NK-92 (cell line): ENCODE measurements around the gene EXOC6.
"Not testable (repeated sequence)": the region's sequence is repeated elsewhere in the genome, so short reads cannot be mapped to it uniquely, and the experiment has no call there.

Source experiments
- DNase-seq: peaks from one replicate; lab custom pipeline; 2025; ENCODE audit not compliant: unreplicated experiment; lab: John Stamatoyannopoulos, UW

The EXOC6 gene

DNA sequence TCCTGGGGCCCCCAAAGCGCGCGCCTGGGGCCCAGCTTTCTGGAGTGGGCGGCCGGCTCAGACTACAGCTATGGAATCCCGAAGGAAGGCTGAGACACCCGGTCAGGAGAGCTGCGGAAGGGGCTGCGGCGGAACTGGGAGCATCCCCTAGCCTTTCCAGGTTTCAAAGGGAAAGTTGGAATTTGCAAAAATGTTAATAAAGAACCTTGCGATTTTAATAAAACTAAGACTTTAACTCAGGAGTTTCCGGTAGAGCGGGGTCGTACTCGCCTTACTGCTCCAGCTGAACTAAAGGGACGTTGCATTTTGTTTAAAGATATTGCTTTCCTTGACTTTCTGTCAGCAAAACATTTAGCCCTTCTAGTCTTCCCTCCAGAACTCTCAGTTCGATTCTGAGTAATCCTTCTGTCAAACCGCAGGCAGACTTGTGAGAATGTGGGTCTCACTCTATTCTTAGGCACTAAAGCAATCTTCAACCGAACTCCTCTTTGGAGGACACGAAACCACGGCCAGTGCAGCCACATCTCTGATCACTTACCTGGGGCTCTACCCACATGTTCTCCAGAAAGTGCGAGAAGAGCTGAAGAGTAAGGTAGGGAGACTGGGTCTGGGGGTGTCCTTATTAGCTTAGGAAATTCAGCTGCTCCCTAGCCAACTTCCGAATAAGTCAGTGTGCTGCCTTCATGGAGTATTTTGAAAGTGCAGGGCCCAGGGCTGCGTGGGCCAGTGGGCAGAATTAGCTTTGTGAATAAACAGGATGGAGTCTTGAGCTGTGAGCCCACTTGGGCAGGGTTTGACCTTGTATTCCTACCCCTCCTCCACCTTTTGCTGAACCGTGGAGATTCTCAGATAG, 227.3 kb downstream of the EXOC6 start:
- DNase-seq: no peak

DNA sequence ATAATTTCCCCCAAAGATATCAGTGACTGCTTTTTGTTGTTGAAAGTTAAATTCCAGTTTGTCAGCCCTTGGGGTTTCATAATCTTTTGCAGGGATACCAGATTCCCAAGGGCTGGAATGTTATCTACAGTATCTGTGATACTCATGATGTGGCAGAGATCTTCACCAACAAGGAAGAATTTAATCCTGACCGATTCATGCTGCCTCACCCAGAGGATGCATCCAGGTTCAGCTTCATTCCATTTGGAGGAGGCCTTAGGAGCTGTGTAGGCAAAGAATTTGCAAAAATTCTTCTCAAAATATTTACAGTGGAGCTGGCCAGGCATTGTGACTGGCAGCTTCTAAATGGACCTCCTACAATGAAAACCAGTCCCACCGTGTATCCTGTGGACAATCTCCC, 228.6 kb downstream of the EXOC6 start:
- no peak for DNase-seq

DNA sequence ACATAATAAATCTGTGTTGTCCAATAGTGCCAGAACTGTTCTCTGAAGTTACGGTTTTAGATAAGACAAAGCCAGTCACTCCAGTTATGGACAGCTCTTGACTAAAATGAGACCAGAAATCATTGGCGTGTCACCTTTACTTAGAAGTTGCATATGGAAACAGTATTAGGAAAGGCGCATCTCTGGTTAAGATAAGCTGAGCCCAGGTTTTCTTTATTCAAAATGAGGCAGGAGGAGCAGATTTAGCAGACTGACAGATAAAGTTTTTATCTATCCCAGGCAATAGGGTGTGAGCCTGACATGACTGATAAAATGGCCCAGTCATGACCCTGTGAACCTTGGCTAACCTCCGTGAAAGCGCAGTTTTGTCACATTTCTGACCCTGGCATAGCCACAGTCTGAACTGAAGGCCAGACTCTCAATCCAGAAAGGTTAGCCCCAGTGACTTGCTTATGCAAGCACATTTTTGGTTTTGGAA, 229.6 kb downstream of the EXOC6 start:
- no peak for DNase-seq

DNA sequence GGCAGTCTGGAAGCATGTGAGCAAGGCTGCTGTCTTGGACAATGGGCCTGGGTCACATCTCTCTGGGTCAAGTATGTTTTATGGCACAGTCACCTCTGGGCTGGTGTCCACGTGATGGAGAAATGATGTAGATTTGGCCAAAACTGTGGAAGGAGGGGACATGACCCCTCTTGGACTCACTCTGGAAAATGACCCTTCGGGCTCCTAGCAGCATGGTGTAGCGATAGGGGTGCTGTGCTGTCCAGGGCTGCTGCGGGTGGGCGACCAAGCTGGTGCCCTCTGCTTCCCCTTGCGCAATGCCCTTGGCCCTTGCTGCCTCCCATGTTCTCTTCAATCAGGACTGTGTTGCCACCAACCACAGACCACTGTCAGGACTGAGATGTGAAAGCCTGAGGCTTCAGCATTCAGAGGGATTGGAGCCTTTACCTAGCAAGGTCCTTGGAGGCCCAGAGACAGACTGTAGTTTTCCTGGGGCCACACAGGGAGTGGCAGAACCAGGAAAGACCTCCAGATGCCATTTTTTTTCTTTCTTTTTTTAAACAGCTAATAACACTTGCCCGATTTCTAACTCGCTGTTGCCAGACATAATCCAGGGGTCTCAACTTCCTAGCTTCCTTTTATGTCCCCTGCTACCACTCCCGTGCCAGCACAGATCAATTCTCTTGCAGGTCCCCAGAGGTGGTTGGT, 231.5 kb downstream of the EXOC6 start:
- DNase-seq: no peak

DNA sequence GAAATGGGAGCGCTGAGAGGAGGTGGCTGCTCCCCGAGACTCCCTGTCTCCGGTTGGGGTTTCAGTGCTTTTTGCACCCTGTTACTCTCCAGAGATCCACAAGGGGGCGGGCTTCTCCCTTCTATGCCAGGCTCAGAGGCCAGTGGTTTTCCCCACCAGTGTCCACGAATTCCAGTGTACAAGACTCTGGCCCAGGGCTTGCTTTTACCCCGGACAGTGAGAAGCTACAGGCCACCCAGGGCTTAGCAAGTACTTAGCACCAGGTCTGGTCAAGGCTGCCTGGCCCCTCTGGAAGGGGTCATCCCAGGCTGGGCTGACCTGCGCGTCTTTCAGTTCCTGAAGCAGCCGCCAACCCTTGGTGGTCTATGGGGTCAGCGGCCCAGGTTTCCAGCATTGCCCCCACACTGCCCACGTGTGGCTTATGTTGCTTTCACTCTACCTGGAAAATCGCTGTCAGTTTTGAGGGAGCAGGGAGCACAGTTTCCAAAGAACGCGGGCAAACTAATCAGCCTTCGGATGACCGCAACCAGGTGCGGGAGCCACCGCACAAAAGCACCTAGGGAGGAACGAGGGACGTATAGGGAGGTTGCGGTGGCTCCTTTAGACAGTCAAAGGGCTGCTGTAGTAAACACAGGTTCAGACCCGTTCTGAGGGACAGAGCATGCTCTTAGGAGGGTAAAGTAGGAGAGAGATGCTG, 232.2 kb downstream of the EXOC6 start:
- no peak for DNase-seq

DNA sequence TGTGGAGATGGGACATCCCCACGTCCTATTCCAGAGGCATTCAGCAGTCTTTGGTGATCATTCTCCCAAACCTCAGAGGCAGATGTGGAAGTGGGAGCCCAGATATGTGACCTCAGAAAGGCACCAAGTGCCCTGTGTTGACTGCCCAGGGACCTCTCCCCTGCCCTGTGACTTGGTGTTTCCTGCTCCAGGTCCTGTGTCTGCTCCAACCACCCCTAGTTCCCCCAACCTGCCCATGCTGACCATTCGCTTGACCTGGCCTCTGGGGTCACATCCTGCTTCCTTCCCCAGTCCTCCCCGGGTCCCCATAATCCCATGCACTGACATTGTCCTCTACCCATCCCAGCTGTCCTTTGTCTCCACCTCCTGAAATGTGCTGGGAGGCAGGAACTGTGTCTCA, 233.0 kb downstream of the EXOC6 start:
- no peak for DNase-seq

DNA sequence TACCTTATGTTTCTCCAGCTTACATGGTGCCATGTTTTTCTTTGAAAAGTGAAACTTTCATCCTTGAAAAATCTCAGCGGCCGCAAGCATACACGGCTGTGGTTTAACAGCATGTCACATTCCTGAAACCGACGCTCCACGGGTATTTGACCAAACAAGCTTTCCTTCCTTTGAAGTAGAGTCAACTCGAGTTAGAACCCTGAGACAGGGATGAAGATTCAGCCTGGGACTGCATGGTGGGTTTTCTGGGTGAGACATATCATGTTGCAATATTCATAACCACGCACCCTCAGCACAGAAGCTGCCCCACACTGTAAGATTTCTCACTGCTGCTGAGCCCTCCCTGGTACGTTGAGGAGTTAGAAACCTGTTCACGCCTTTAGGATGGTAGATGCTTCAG, 233.5 kb downstream of the EXOC6 start:
- no peak for DNase-seq

DNA sequence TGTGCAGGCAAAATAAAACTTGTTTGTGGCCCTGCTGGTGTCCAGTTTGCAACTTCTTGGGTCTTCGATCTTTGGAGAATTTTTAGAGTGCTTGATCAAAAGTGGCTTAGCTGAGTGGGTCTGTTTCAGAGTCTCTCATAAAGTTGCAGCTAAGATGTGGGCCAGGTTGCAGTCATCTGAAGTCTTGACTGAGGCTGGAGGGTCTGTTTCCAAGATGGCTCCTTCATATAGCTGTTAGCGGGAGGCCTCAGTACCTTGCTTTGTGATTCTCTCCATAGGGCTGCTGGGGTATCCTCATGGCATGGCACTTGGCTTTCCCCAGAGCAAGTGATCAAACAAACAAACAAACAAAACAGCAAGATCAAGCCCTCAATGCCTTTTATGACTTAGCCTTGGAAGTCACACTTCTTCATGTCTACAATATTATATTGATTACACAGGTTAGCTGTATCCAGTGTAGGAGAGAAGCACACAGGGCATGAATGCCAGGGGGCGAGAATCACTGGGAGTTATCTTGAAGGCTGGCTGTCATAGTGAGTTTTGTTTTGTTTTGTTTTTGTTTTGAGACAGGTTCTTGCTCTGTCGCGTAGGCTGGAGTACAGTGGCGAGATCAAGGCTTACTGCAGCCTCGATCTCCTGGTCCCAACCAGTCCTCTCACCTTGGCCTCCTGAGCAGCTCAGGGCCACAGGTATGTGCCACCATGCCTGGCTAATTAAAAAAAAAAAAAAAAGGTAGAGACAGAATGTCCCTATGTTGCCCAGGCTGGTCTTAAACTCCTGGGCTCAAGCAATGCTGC, 235.6 kb downstream of the EXOC6 start:
- no peak for DNase-seq

DNA sequence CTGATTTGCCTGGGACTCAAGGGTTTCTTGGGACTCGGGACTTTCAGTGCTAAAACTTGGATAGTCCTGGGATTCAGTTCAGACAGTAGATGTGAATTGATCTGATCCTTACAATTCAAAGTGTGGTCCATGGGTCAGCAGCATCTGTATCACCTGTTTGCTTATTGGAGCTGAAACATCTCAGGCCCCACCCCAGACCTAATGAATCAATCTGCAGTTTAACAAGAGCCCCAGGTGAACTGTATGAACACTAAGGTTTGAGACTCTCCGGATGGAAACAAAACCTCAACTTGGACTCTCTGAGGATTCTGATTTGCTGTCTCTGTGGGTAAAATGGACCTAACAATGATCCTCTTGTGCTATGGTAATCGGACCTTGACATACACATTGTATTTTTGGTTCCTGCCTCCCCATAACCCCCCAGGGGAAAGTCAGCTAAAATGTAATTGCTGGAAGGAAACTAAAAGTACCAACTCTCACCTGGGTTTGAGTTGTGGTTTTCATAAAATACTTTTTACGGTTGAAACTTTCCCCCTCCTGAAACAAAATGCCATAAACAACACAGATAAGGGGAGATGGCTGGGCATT, 237.0 kb downstream of the EXOC6 start:
- DNase-seq: no peak

DNA sequence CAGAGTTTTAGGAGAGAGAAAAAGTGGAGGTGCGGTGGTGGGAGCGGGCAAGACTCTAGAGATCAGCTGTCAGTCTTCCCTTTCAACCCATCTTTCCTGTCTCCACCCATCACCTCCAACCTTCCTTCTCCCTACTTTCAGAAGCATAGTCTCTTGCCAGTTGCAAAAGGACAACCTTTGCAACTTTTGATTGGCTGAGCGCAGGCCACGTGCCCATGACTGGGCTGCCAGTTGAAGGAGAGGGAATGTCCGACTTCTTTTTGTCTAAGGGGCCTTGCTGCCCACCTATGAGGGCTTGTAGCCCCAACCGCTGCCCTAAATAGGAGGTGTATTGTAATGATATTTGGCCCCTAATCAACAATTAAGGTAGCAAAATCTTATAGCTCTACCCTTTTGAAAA, 238.0 kb downstream of the EXOC6 start:
- DNase-seq: no peak

DNA sequence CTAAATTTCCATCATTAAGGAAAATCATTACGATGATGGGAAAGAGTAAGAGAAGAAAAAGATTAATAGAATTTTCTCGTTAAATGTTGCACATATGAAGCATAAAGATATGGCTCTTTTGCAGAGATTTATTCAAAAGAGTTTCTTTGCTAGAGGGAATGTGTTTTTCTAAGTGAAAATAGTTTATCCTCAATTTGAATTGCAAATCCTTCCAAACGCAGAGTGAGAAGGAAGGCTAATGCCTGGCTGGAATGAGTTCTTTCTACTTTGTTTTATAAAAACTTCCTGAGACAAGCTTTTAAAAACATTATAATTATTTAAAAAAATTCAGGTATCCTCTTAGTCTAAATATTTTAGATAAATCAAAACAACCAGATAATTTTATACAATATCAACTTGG, 239.5 kb downstream of the EXOC6 start:
- DNase-seq: no peak

DNA sequence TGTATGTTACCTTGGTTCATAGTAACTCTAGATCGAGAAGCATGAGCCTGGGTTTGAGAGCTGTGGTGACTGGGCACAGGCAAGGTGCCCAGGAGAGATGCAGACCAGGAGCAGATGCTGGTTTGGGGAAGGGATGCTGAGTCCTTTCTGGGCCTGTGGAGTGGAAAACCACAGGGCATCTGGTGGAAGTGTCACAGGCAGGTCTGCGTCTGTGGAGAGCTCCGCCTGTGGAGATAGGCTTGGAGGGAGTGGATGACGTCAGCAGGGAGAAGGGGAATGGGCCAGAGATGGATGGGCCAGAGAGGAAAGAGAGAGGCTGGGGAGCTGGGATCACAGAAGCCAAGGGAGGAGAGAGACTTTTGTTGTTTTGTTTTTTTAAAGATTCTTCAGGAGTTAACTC, 240.1 kb downstream of the EXOC6 start:
- DNase-seq: no peak

DNA sequence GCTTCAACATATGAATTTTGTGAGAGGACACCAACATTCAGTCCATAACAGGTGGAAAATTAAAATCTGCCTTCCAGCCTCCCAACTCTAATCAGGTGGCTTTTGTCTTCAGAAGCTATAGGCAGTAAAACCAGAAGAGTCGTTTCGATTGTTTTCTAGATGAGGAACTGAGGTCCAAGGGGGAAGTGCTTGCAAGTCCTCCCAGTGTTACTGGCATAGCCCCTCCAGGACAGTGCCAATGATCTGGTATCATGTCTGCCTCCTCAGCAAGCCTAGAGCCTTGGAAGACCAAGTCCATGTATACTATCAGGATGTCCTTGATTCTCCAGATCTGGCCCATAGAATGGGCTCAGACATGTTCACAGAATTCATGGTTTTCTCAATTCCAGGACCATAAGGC, 242.3 kb downstream of the EXOC6 start:
- no peak for DNase-seq

DNA sequence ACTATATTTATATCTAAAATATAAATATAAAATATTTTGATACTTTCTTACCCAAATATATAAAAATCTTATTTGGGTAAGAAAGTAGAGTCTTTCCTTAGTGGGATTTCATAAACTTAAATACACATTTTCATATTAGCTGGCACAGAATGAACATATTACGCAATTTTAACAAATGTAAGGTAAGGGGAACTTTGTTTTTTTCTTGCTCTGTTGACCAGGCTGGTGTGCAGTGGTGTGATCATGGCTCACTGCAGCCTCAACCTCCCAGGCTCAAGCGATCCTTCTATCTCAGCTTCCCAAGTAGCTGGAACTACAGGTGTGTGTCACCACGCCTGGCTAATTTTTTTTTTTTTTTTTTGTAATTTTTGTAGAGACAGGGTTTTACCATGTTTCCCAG, 243.6 kb downstream of the EXOC6 start:
- DNase-seq: no peak

DNA sequence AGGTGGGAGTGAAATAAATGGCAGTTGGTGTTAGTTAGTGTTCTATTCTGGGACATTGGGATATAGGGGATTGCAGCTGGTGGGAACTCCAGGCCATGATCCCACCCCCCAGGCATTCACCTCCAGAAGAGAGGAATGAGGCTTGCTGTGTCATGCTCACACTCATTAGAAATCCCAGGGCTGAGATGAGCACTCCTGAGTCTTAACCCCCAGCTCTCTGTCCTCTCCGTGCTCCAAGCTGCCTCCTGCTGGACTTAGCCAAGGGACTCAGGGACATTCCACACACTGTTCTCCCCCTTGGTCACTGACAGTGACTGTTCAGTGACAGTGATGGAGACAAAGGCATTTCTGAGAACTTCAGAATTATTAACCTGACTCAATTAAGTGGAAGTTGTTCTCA, 246.9 kb downstream of the EXOC6 start:
- DNase-seq: no peak

DNA sequence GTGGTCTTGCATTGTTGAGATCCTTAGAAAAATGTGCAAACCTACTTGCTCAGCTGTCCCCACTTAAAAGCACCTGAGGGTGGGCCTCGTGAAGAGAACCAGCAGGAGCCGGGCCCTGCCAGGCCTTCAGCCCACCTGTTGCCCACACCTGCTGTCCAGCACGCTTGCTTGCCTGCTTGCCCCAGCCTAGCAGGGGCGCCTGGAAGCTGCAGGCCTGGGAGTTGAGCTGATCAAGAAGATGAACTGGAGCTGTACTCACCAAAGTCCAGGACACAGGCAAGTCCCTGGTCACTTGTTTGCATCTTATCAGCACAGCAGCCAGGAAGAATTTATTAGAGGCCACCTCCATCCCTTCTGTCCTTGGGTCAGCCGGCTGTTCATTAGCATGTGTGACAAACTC, 248.6 kb downstream of the EXOC6 start:
- no peak for DNase-seq

DNA sequence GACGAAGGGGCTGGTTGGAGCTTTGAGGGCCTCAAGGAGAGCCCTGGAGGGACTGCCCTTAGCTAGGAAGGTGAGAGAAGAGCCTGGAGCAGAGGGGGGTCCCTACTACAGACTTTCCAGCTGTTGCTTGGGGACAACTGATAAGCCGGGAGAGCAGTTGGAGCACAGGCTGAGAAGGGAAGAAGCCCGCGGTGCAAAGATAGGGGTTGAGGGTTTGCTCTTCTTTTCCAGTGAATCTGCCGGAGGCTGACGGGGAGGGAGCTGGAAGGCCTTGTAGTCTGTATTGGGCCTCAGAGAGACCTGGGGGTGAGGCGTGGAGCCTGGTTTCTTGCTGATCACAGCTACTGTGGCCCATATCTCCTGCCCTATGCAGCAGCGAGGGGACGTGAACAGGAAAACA, 249.1 kb downstream of the EXOC6 start:
- no peak for DNase-seq

DNA sequence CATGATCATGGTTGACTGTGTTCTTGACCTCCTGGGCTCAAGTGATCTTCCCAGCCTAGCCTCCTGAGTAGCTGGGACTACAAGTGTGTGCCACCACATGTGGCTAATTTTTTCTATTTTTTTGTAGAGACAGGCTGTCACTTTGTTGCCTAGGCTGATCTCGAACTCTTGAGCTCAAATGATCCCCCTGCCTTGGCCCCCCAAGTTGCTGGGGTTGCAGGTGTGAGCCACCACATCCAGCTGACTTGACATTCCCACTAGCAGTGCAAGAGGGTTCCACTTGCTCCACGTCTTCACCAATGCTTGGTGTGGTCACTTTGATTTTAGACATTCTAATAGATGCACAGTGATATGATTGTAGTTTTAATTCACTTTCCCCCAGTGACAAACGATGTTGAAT, 250.5 kb downstream of the EXOC6 start:
- no peak for DNase-seq

DNA sequence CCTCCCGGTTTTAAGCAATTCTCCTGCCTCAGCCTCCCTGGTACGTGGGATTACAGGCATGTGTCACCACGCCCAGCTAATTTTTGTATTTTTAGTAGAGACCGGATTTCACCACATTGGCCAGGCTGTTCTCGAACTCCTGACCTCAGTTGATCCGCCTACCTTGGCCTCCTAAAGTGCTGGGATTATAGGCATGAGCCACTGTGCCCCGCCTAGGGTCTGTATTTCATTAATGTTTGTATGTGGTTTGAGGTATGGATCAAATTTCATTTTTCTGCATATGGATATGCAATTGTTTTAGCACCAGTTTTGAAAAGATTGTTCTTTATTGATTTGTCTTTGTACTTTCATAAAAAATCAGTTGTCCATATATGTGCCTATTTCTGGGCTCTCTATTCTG, 251.3 kb downstream of the EXOC6 start:
- no peak for DNase-seq

DNA sequence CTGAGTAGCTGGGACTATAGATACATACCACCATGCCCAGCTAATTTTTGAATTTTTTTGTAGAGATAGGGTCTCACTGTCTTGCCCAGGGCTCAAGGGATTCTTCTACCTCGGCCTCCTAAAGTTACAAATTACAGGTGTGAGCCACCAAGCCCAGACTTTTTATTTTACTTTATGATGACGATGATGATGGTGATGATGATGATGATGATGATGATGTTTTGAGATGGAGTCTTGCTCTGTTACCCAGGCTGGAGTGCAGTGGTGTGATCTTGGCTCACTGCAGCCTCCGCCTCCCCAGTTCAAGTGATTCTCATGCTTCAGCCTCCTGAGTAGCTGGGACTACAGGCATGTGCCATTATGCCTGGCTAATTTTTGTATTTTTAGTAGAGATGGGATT, 252.8 kb downstream of the EXOC6 start:
- not testable (repeated sequence) for DNase-seq

DNA sequence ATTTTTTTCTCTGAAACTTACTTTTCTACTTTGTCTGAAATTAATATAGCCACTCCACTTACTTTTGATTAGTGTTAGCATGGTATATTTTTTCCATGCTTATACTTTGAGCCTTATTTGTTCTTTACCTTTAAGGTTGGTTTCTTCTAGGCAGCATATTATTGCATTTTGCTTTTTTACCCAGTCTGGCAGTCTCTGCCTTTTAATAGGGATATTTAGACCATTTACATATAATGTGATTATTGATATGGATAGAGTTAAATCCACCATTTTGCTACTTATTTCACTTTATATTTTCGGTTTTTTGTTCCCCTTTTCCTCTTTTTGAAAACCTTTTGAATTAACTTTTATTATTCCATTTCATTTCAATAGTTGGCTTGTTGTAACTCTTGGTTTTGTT, 255.6 kb downstream of the EXOC6 start:
- no peak for DNase-seq
